Parathyroid adenoma (tissue), 2 donors: ENCODE data around the gene LZTS2.
A peak's percentile ranks its signal among the peaks of the same experiment; 100 is the strongest.

Source experiments
- H2AFZ ChIP-seq: fragments of 300-600 bp; sonication (generic); one replicate; pipeline ENCODE4 v1.7.0; 2017; ENCODE audit warnings: antibody characterized with exemption, mild to moderate bottlenecking
- H3K27ac ChIP-seq: fragments of 300-600 bp; sonication (generic); one replicate; pipeline ENCODE4 v1.7.0; 2017
- H3K27me3 ChIP-seq: fragments of 300-600 bp; sonication (generic); one replicate; pipeline ENCODE4 v1.7.0; 2017; ENCODE audit warnings: low read length; ENCODE audit not compliant: control insufficient read depth, insufficient read depth
- H3K36me3 ChIP-seq: fragments of 300-600 bp; sonication (generic); one replicate; pipeline ENCODE4 v1.7.0; 2017; ENCODE audit warnings: low read length; ENCODE audit not compliant: control insufficient read depth, insufficient read depth
- H3K4me1 ChIP-seq: fragments of 300-600 bp; sonication (generic); one replicate; pipeline ENCODE4 v1.7.0; 2017; ENCODE audit warnings: control low read depth
- H3K4me2 ChIP-seq: fragments of 300-600 bp; sonication (generic); one replicate; pipeline ENCODE4 v1.7.0; 2017; ENCODE audit warnings: low read length
- H3K4me3 ChIP-seq: fragments of 300-600 bp; sonication (generic); one replicate; pipeline ENCODE4 v1.7.0; 2017; ENCODE audit warnings: low read depth, low read length
- H3K79me2 ChIP-seq: fragments of 300-600 bp; sonication (generic); one replicate; pipeline ENCODE4 v1.7.0; 2017; ENCODE audit warnings: control low read depth
- H3K9ac ChIP-seq: fragments of 300-600 bp; sonication (generic); one replicate; pipeline ENCODE4 v1.7.0; 2017; ENCODE audit warnings: mild to moderate bottlenecking
- H3K9me3 ChIP-seq: fragments of 300-600 bp; sonication (generic); one replicate; pipeline ENCODE4 v1.7.0; 2017; ENCODE audit warnings: low read length; ENCODE audit not compliant: control insufficient read depth
- CTCF ChIP-seq: fragments of 300-600 bp; sonication (generic); IDR thresholded peaks from one replicate; pipeline ENCODE4 v1.7.0; 2017; ENCODE audit warnings: antibody characterized with exemption, mild to moderate bottlenecking
- donor health status: primary hyperparathyroidism.

Gene LZTS2

GRCh38 chr10:100966887-100967286 is 32.7 kb upstream of the LZTS2 start:
- Histone ChIP-seq H3K9ac (no peak overlapping the region), H3K4me3 (no peak overlapping the region), H3K36me3 (no peaks in the 10 kb centered on the region), H3K27ac (no peak overlapping the region), H3K9me3 (no peaks in the 10 kb centered on the region), H3K27me3 (no peaks in the 10 kb centered on the region), H3K4me2 (no peak overlapping the region), H3K79me2 (no peaks in the 10 kb centered on the region), H2AFZ (no peak overlapping the region), H3K4me1 (peaks cover 10% of the 10 kb centered on the region)
- TF ChIP-seq CTCF: no peak

GRCh38 chr10:100967332-100967731 is 32.3 kb upstream of the LZTS2 start:
- Histone ChIP-seq H3K9me3 (no peaks in the 10 kb centered on the region), H3K27ac (no peak overlapping the region), H3K79me2 (no peaks in the 10 kb centered on the region), H3K4me1 (peaks cover 10% of the 10 kb centered on the region), H3K9ac (no peak overlapping the region), H3K4me3 (no peak overlapping the region), H3K36me3 (no peaks in the 10 kb centered on the region), H3K4me2 (no peak overlapping the region), H3K27me3 (no peaks in the 10 kb centered on the region), H2AFZ (no peak overlapping the region)
- no peak for TF ChIP-seq CTCF

- Histone ChIP-seq H2AFZ (no peak overlapping the region), H3K4me1 (peaks cover 10% of the 10 kb centered on the region), H3K4me3 (peak overlapping the region; percentile 14), H3K36me3 (no peaks in the 10 kb centered on the region), H3K27me3 (no peaks in the 10 kb centered on the region), H3K9ac (no peak overlapping the region), H3K4me2 (no peak overlapping the region), H3K79me2 (no peaks in the 10 kb centered on the region), H3K27ac (no peak overlapping the region), H3K9me3 (no peaks in the 10 kb centered on the region)
- no peak for TF ChIP-seq CTCF
These were observed 31.4 kb upstream of the LZTS2 start for GRCh38 chr10:100968062-100968736.

GRCh38 chr10:100968863-100969186 is 30.8 kb upstream of the LZTS2 start:
- H3K4me1 ChIP-seq: peaks cover 10% of the 10 kb centered on the region
- peak overlapping the region; percentile 33 for H3K4me3 ChIP-seq
- H3K36me3 ChIP-seq: no peaks in the 10 kb centered on the region
- H3K79me2 ChIP-seq: no peaks in the 10 kb centered on the region
- H3K4me2 ChIP-seq: peak overlapping the region; percentile 59
- H3K27ac ChIP-seq: no peak overlapping the region
- TF ChIP-seq CTCF: no peak
- H3K9me3 ChIP-seq: no peaks in the 10 kb centered on the region
- no peak overlapping the region for H3K9ac ChIP-seq
- peak overlapping the region; percentile 90 for H2AFZ ChIP-seq
- H3K27me3 ChIP-seq: no peaks in the 10 kb centered on the region
